Omental fat pad (tissue), 4 donors: ENCODE data around the gene U2AF2. TPM values are rescaled to one million over a fixed set of nuclear protein-coding genes. Genes with fewer than 3 reads are reported as not detected.

ENCODE experiments used
- ATAC-seq: fragments of 150-250 bp; one replicate; pipeline ENCODE4 v1.9.1; 2016; ENCODE audit warnings: mild to moderate bottlenecking, moderate library complexity; ENCODE audit not compliant: low FRiP score
- DNase-seq: peaks from one replicate; pipeline ENCODE4 v3.0.0-alpha.2; 2019; ENCODE audit warnings: low spot score
- CTCF ChIP-seq, 3 donors: fragments of 450-650 bp; IDR thresholded peaks; one replicate each; pipeline ENCODE4 v1.5.1; 2016 to 2017; ENCODE audit warnings: antibody characterized with exemption in 3 of 3, mild to moderate bottlenecking in 3 of 3, moderate library complexity in 2 of 3
- total RNA-seq, 4 donors: library from RNA; depleted of rRNA; stranded (reverse); fragments of >200 nt; gene quantifications; one replicate each; pipeline ENCODE4 v1.1.0, GENCODE V29; 2016

Gene U2AF2
- total RNA-seq, 4 donors from 2014 or later: 55.2 to 132 (median 86.1) TPM

GRCh38 chr19:55670280-55671053 is 15.6 kb downstream of the U2AF2 start:
- TF ChIP-seq CTCF (IDR thresholded peaks at IDR 0.05): no peak
- ATAC-seq: no peak
- DNase-seq: no peak

- DNase-seq: no peak
- TF ChIP-seq CTCF (IDR thresholded peaks at IDR 0.05): no peak
- no peak for ATAC-seq
Measured at GRCh38 chr19:55671054-55671378, 16.2 kb downstream of the U2AF2 start.

GRCh38 chr19:55672418-55672817 is 17.6 kb downstream of the U2AF2 start:
- no peak for ATAC-seq

GRCh38 chr19:55673465-55673864 is 18.6 kb downstream of the U2AF2 start:
- DNase-seq: no peak
- ATAC-seq: no peak
- no peak for TF ChIP-seq CTCF (IDR thresholded peaks at IDR 0.05)

More at GRCh38 chr19:55672418-55672817, 17.6 kb downstream of the U2AF2 start:
- no peak for TF ChIP-seq CTCF (IDR thresholded peaks at IDR 0.05)
- DNase-seq: no peak

- DNase-seq (no peak), ATAC-seq (no peak)
- no peak for TF ChIP-seq CTCF (IDR thresholded peaks at IDR 0.05)
Measured at GRCh38 chr19:55673889-55674288, 19.1 kb downstream of the U2AF2 start.

GRCh38 chr19:55674459-55674840 is 19.6 kb downstream of the U2AF2 start:
- ATAC-seq (no peak), DNase-seq (no peak)
- TF ChIP-seq CTCF (IDR thresholded peaks at IDR 0.05): no peak
